CD4-positive, alpha-beta T cell treated with Interleukin-4 for 1 hour (primary cell): ENCODE measurements around the gene GRHPR.

ENCODE experiments used
- DNase-seq, 2 donors: peaks; one replicate each; pipeline ENCODE4 v3.0.0-alpha.2; 2020 to 2022

GRHPR gene

DNA sequence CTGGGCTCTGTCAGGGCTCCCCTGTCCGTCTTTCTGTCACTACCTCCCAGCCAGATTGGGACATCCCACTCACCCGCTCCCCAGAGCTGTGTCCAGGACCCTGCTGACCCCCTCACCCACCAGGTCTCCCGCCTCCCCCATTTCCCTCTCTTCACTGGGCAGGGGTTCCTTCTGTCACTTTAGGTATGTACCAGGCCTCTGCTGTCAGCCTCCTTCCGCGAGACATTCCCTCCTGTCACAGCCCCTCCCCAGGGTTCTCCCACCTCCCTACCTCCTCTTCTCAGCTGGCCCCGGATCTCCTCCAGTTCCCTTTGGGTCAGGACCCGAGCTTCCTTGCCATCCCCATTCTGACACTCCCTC lies 63.7 kb downstream of the GRHPR start:
- DNase-seq: no peak
